ENCODE results near the gene CGNL1.

Gene CGNL1

DNA sequence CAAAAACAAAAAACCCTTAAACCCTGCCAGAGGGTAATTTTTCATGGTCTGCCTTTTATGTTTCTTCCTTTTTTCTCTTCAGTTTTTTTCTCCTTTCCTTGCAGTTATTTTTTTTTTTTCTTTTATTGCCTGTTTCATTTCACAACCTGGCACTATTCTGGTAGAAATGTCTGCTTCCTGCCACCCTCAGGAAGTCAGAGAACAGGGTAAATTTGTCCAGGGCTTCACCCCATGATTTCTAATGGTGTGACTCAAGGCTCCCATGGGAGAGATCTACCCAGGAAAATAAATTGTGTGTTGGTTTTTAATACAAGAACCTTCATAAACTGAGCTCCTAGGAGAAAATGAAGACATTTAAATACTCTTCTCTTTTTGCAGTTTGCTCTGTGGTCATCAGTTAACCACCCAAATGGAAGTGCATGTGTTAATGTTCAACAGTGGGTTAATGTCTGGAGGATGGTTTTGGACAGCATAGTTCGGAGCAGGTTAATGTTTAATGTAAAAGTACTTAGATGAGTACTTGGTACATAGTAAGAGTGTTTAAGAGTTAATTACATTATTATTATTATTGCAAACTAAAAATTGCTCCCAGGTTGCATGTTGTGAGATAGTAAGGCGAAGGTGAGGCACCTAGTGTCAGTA, 45.9 kb downstream of the CGNL1 start:
- 87% methylated on average over 1 of the region's 2 CpGs for WGBS

DNA sequence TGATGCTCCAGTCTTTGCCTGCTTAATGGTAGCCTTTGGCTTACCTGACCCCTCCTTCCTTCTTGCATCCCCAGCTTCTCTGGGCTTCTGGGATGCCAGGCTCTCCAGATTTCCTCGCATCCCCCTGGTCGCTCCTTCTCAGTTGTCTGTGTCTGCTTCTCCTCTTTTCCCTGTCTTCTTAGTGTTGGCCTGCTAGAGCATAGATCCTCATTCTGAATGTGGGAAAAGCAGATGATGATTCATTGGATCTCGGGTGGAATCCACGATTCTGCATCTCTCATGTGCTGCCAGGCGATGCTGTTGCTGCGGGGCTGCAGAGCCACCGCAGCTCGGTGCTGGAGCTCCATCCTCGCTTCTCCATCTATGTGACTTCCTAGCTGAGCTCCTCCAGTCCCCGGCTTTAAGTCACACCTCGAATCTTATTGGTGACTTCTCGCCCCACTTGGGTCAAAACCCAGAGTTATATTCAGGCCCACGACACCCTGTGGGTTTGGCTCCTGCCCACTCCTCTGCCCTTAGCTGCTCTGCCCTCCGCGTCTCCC, 47.4 kb downstream of the CGNL1 start:
- no peak overlapping the region for H2BK12ac ChIP-seq (ENCODE audit: low read length in 2 of 2)
- no peaks in the 10 kb centered on the region for H3K36me3 ChIP-seq (ENCODE audit: control insufficient read depth in 1 of 2, insufficient read depth in 2 of 2, low read depth in 1 of 2, low read length in 2 of 2)
- no peak overlapping the region for H3K4ac ChIP-seq (ENCODE audit: low read depth in 1 of 2, low read length in 2 of 2)
- H3K18ac ChIP-seq (ENCODE audit: low read depth in 1 of 2, low read length in 2 of 2): no peak overlapping the region
- H3K4me2 ChIP-seq (ENCODE audit: low read length, poor library complexity, severe bottlenecking): no peak overlapping the region
- H3K14ac ChIP-seq (ENCODE audit: low read length in 2 of 2): no peak overlapping the region
- H2BK120ac ChIP-seq (ENCODE audit: low read depth, low read length): no peak overlapping the region
- WGBS: 93% methylated on average over 15 of the region's 15 CpGs
- peak overlapping the region; percentile 59 for H2AK5ac ChIP-seq (ENCODE audit: low read length, severe bottlenecking)
- H3K9me3 ChIP-seq (ENCODE audit: control insufficient read depth, low read length): no peaks in the 10 kb centered on the region
- H3K27ac ChIP-seq (ENCODE audit: low read length, poor library complexity, severe bottlenecking): peak overlapping the region; percentile 86
- H4K8ac ChIP-seq (ENCODE audit: low read length): no peak overlapping the region
- peaks cover 0 to 13% of the 10 kb centered on the region in 2 experiments for H3K27me3 ChIP-seq (ENCODE audit: control insufficient read depth in 1 of 2, insufficient read depth in 1 of 2, low read length in 2 of 2)
- H2AFZ ChIP-seq (ENCODE audit: low read depth, low read length): no peak overlapping the region
- H3K4me3 ChIP-seq (ENCODE audit: insufficient read depth in 1 of 2, low read depth in 1 of 2, low read length in 2 of 2): no peak overlapping the region
- peaks cover 7% of the 10 kb centered on the region for H3K79me1 ChIP-seq (replicated peaks; ENCODE audit: low read length, poor library complexity, severe bottlenecking)
- peaks cover 23% of the 10 kb centered on the region for H3K4me1 ChIP-seq (ENCODE audit: control insufficient read depth, insufficient read depth, low read depth, low read length)
- H2BK15ac ChIP-seq (ENCODE audit: low read depth, poor library complexity, severe bottlenecking): no peak overlapping the region
- DNase-seq: no peak
- no peak overlapping the region for H3K23ac ChIP-seq (ENCODE audit: low read length in 2 of 2)
- H4K91ac ChIP-seq (ENCODE audit: low read length): no peak overlapping the region
- no peak overlapping the region for H2BK5ac ChIP-seq (ENCODE audit: low read depth, low read length, poor library complexity, severe bottlenecking)
- H3K9ac ChIP-seq (ENCODE audit: low read length): no peak overlapping the region

More for the DNA sequence above, 45.9 kb downstream of the CGNL1 start:
- H3K9me3 ChIP-seq (ENCODE audit: control insufficient read depth, low read length): no peaks in the 10 kb centered on the region
- H3K9ac ChIP-seq (ENCODE audit: low read length): peak overlapping the region; percentile 1
- H2BK15ac ChIP-seq (ENCODE audit: low read depth, poor library complexity, severe bottlenecking): no peak overlapping the region
- H2AK5ac ChIP-seq (ENCODE audit: low read length, severe bottlenecking): peak overlapping the region; percentile 42
- no peak overlapping the region for H3K18ac ChIP-seq (ENCODE audit: low read depth in 1 of 2, low read length in 2 of 2)
- no peak overlapping the region for H3K4me3 ChIP-seq (ENCODE audit: insufficient read depth in 1 of 2, low read depth in 1 of 2, low read length in 2 of 2)
- no peak overlapping the region for H2BK120ac ChIP-seq (ENCODE audit: low read depth, low read length)
- H3K4ac ChIP-seq (ENCODE audit: low read depth in 1 of 2, low read length in 2 of 2): no peak overlapping the region
- no peak overlapping the region for H4K91ac ChIP-seq (ENCODE audit: low read length)
- H3K79me1 ChIP-seq (replicated peaks; ENCODE audit: low read length, poor library complexity, severe bottlenecking): peaks cover 9% of the 10 kb centered on the region
- H3K14ac ChIP-seq (ENCODE audit: low read length in 2 of 2): no peak overlapping the region
- no peak overlapping the region for H2AFZ ChIP-seq (ENCODE audit: low read depth, low read length)
- H4K8ac ChIP-seq (ENCODE audit: low read length): no peak overlapping the region
- peak overlapping the region; percentile 56 for H3K4me2 ChIP-seq (ENCODE audit: low read length, poor library complexity, severe bottlenecking)
- H3K36me3 ChIP-seq (ENCODE audit: control insufficient read depth in 1 of 2, insufficient read depth in 2 of 2, low read depth in 1 of 2, low read length in 2 of 2): no peaks in the 10 kb centered on the region
- no peak overlapping the region for H3K23ac ChIP-seq (ENCODE audit: low read length in 2 of 2)
- H3K27ac ChIP-seq (ENCODE audit: low read length, poor library complexity, severe bottlenecking): peak overlapping the region; percentile 86
- peaks cover 0 to 18% of the 10 kb centered on the region in 2 experiments for H3K27me3 ChIP-seq (ENCODE audit: control insufficient read depth in 1 of 2, insufficient read depth in 1 of 2, low read length in 2 of 2)
- no peak for DNase-seq
- H2BK12ac ChIP-seq (ENCODE audit: low read length in 2 of 2): no peak overlapping the region
- peak overlapping the region; percentile 71 for H2BK5ac ChIP-seq (ENCODE audit: low read depth, low read length, poor library complexity, severe bottlenecking)
- peaks cover 17% of the 10 kb centered on the region for H3K4me1 ChIP-seq (ENCODE audit: control insufficient read depth, insufficient read depth, low read depth, low read length)

DNA sequence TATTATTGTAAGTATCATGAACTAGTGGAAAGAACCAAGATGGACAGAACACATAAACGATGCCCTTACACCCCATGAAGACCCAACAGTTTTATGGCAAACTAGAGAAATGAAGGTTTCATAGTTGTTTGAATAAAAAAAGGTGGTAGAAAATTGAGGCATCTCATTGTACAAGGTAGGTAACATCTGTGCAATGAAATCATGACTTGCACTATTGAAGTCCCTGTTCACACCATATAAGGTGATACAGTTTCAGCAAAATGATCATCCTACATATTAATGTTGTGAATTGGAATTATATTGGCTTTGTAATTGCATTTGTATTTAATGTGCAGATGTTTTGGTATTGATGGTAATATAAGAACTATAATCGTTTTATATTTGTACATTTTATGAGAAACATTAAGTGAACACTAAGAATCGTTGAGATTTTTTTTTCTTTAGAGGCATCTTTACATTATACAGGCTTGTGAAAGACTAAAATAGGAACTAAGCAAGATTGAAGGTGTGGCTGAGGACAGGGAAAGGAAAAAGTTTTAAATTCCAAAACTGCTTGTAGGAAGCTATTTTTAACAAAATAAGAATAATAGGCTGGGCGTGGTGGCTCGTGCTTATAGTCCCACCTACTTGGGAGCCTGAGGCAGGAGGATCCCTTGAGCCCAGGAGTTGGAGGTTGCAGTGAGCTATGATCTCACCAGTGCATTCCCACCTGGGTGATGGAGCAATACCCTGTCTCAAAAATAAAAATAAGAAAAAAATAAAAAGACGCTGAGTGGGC, 48.5 kb downstream of the CGNL1 start:
- no peak overlapping the region for H2BK15ac ChIP-seq (ENCODE audit: low read depth, poor library complexity, severe bottlenecking)
- H4K8ac ChIP-seq (ENCODE audit: low read length): no peak overlapping the region
- H3K4me3 ChIP-seq (ENCODE audit: insufficient read depth in 1 of 2, low read depth in 1 of 2, low read length in 2 of 2): no peak overlapping the region
- H3K27me3 ChIP-seq (ENCODE audit: control insufficient read depth in 1 of 2, insufficient read depth in 1 of 2, low read length in 2 of 2): peaks cover 0 to 13% of the 10 kb centered on the region in 2 experiments
- H3K36me3 ChIP-seq (ENCODE audit: control insufficient read depth in 1 of 2, insufficient read depth in 2 of 2, low read depth in 1 of 2, low read length in 2 of 2): peaks cover 0 to 1% of the 10 kb centered on the region in 2 experiments
- H3K4ac ChIP-seq (ENCODE audit: low read depth in 1 of 2, low read length in 2 of 2): no peak overlapping the region
- H2BK5ac ChIP-seq (ENCODE audit: low read depth, low read length, poor library complexity, severe bottlenecking): no peak overlapping the region
- H2AK5ac ChIP-seq (ENCODE audit: low read length, severe bottlenecking): peak overlapping the region; percentile 45
- H3K18ac ChIP-seq (ENCODE audit: low read depth in 1 of 2, low read length in 2 of 2): no peak overlapping the region
- no peak overlapping the region for H3K14ac ChIP-seq (ENCODE audit: low read length in 2 of 2)
- H3K9me3 ChIP-seq (ENCODE audit: control insufficient read depth, low read length): no peaks in the 10 kb centered on the region
- H2BK12ac ChIP-seq (ENCODE audit: low read length in 2 of 2): no peak overlapping the region
- no peak overlapping the region for H3K4me2 ChIP-seq (ENCODE audit: low read length, poor library complexity, severe bottlenecking)
- no peak for DNase-seq
- no peak overlapping the region for H3K23ac ChIP-seq (ENCODE audit: low read length in 2 of 2)
- no peak overlapping the region for H2BK120ac ChIP-seq (ENCODE audit: low read depth, low read length)
- H2AFZ ChIP-seq (ENCODE audit: low read depth, low read length): no peak overlapping the region
- H3K9ac ChIP-seq (ENCODE audit: low read length): no peak overlapping the region
- peaks cover 7% of the 10 kb centered on the region for H3K79me1 ChIP-seq (replicated peaks; ENCODE audit: low read length, poor library complexity, severe bottlenecking)
- H4K91ac ChIP-seq (ENCODE audit: low read length): no peak overlapping the region
- H3K27ac ChIP-seq (ENCODE audit: low read length, poor library complexity, severe bottlenecking): no peak overlapping the region
- 85% methylated on average over 4 of the region's 6 CpGs for WGBS
- peaks cover 23% of the 10 kb centered on the region for H3K4me1 ChIP-seq (ENCODE audit: control insufficient read depth, insufficient read depth, low read depth, low read length)

DNA sequence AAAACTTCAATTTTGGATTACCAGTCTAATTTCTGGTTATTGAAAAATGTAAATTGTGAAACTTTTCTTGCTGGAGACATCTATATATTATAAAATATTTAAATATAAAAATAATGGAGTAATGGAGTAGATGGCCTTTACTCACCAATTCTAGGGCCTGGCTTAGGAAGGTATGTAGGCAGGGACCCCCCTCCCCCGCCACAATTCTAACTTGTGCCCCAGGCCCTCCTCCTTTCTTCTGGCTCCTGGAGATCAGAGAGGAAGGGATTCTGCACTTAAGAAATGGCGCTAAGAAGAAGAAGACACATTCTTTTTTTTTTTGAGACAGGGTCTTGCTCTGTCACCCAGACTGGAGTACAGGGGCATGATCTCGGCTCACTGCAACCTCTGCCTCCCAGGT, 49.5 kb downstream of the CGNL1 start:
- 92% methylated on average over 1 of the region's 3 CpGs for WGBS

More for the DNA sequence above, 49.5 kb downstream of the CGNL1 start:
- Histone ChIP-seq H2BK120ac (ENCODE audit: low read depth, low read length) (no peak overlapping the region), H3K27me3 (ENCODE audit: control insufficient read depth in 1 of 2, insufficient read depth in 1 of 2, low read length in 2 of 2) (peaks cover 0 to 13% of the 10 kb centered on the region in 2 experiments), H2AK5ac (ENCODE audit: low read length, severe bottlenecking) (peak overlapping the region; percentile 29), H3K36me3 (ENCODE audit: control insufficient read depth in 1 of 2, insufficient read depth in 2 of 2, low read depth in 1 of 2, low read length in 2 of 2) (peaks cover 0 to 3% of the 10 kb centered on the region in 2 experiments), H3K9ac (ENCODE audit: low read length) (no peak overlapping the region), H2AFZ (ENCODE audit: low read depth, low read length) (no peak overlapping the region), H3K14ac (ENCODE audit: low read length in 2 of 2) (no peak overlapping the region), H3K27ac (ENCODE audit: low read length, poor library complexity, severe bottlenecking) (no peak overlapping the region), H3K18ac (ENCODE audit: low read depth in 1 of 2, low read length in 2 of 2) (no peak overlapping the region), H3K4me3 (ENCODE audit: insufficient read depth in 1 of 2, low read depth in 1 of 2, low read length in 2 of 2) (no peak overlapping the region), H3K4me2 (ENCODE audit: low read length, poor library complexity, severe bottlenecking) (no peak overlapping the region), H4K91ac (ENCODE audit: low read length) (no peak overlapping the region), H3K4me1 (ENCODE audit: control insufficient read depth, insufficient read depth, low read depth, low read length) (peaks cover 23% of the 10 kb centered on the region), H3K23ac (ENCODE audit: low read length in 2 of 2) (no peak overlapping the region), H3K79me1 (replicated peaks; ENCODE audit: low read length, poor library complexity, severe bottlenecking) (peaks cover 12% of the 10 kb centered on the region), H4K8ac (ENCODE audit: low read length) (no peak overlapping the region), H2BK5ac (ENCODE audit: low read depth, low read length, poor library complexity, severe bottlenecking) (no peak overlapping the region), H2BK15ac (ENCODE audit: low read depth, poor library complexity, severe bottlenecking) (no peak overlapping the region), H2BK12ac (ENCODE audit: low read length in 2 of 2) (no peak overlapping the region), H3K4ac (ENCODE audit: low read depth in 1 of 2, low read length in 2 of 2) (no peak overlapping the region), H3K9me3 (ENCODE audit: control insufficient read depth, low read length) (no peaks in the 10 kb centered on the region)
- no peak for DNase-seq
